ENCODE data around the gene SYNE4. TPM values are rescaled to one million over a fixed set of nuclear protein-coding genes. Genes with fewer than 3 reads are reported as not detected.

SYNE4 gene
- total and polyA plus RNA-seq, 2 of the 13 experiments (the other 11 are each of a cell fraction or from before 2014, with no cell fraction given) = 13.7 to 23.0 TPM

DNA sequence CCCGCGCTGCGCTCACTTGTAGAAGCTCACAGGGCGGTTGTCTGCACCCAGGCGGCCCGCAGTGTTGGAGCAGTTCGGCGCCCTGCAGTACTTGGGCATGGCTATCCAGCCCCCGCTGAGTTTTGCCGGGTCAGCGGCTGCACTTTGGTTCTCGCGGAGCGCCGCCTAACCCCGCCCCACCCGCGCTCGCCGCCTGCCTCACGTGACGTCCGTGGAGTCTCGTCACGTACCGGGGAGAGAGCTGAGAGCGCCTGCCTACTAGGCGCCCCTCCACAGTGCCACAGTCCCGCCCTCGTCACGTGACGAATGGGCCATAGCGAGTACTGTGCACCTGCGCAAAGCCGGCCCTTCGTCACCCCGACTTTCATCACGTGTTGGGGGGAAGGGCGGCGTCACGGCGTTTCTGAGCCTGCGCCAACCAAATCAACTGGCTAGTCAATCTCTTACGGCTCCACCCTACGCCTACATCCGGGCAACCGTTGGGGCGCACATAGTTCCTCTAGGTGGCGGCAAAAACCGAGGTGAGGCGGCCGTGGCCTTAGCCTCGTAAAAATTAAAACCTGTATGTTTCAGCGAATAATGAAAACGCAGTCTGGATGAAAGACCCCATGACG is 45.6 kb upstream of the SYNE4 start, which contains the start of gene THAP8 (continued):
- TF ChIP-seq ZFY (CRISPR knock-in tag; IDR thresholded peaks at IDR 0.05) = peak; percentile 80
- TF ChIP-seq ZNF44 (CRISPR knock-in tag; IDR thresholded peaks at IDR 0.05) = peak; percentile 83; the same call in 1 of the 2 replicates
- TF ChIP-seq FOXP1 (IDR thresholded peaks at IDR 0.05) = no peak
- TF ChIP-seq FOXP1 (CRISPR knock-in tag; IDR thresholded peaks at IDR 0.05) = no peak; the same call in none of the 2 replicates
- TF ChIP-seq, protein P1, sequence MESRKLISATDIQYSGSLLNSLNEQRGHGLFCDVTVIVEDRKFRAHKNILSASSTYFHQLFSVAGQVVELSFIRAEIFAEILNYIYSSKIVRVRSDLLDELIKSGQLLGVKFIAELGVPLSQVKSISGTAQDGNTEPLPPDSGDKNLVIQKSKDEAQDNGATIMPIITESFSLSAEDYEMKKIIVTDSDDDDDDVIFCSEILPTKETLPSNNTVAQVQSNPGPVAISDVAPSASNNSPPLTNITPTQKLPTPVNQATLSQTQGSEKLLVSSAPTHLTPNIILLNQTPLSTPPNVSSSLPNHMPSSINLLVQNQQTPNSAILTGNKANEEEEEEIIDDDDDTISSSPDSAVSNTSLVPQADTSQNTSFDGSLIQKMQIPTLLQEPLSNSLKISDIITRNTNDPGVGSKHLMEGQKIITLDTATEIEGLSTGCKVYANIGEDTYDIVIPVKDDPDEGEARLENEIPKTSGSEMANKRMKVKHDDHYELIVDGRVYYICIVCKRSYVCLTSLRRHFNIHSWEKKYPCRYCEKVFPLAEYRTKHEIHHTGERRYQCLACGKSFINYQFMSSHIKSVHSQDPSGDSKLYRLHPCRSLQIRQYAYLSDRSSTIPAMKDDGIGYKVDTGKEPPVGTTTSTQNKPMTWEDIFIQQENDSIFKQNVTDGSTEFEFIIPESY (CRISPR knock-in tag; IDR thresholded peaks at IDR 0.05) = no peak; the same call in 1 of the 2 replicates
- peak; percentile 26; the same call in 1 of the 2 replicates for TF ChIP-seq CCDC6 (CRISPR knock-in tag; IDR thresholded peaks at IDR 0.05)
- TF ChIP-seq ZNF264 (CRISPR knock-in tag; IDR thresholded peaks at IDR 0.05) = peak; percentile 70; the same call in 1 of the 2 replicates
- TF ChIP-seq GABPA (IDR thresholded peaks at IDR 0.05; ENCODE audit: low read depth, low read length) = no peak
- peak; percentile 65 for TF ChIP-seq GABPA (CRISPR knock-in tag; IDR thresholded peaks at IDR 0.05; ENCODE audit: low read depth)
- peak; percentile 86 for TF ChIP-seq PHF21A (CRISPR knock-in tag; IDR thresholded peaks at IDR 0.05)
- TF ChIP-seq ARNT (IDR thresholded peaks at IDR 0.05) = no peak
- TF ChIP-seq RARG (CRISPR knock-in tag; IDR thresholded peaks at IDR 0.05; ENCODE audit: low read depth) = no peak
- peak; percentile 86 for TF ChIP-seq TBX3 (IDR thresholded peaks at IDR 0.05; ENCODE audit: borderline replicate concordance)
- TF ChIP-seq ZNF530 (CRISPR knock-in tag; IDR thresholded peaks at IDR 0.05; ENCODE audit: low read depth) = no peak
- TF ChIP-seq KDM5A (IDR thresholded peaks at IDR 0.05; ENCODE audit: borderline replicate concordance, low read length) = peak; percentile 55; the same call in 1 of the 2 replicates
- TF ChIP-seq, protein P2, sequence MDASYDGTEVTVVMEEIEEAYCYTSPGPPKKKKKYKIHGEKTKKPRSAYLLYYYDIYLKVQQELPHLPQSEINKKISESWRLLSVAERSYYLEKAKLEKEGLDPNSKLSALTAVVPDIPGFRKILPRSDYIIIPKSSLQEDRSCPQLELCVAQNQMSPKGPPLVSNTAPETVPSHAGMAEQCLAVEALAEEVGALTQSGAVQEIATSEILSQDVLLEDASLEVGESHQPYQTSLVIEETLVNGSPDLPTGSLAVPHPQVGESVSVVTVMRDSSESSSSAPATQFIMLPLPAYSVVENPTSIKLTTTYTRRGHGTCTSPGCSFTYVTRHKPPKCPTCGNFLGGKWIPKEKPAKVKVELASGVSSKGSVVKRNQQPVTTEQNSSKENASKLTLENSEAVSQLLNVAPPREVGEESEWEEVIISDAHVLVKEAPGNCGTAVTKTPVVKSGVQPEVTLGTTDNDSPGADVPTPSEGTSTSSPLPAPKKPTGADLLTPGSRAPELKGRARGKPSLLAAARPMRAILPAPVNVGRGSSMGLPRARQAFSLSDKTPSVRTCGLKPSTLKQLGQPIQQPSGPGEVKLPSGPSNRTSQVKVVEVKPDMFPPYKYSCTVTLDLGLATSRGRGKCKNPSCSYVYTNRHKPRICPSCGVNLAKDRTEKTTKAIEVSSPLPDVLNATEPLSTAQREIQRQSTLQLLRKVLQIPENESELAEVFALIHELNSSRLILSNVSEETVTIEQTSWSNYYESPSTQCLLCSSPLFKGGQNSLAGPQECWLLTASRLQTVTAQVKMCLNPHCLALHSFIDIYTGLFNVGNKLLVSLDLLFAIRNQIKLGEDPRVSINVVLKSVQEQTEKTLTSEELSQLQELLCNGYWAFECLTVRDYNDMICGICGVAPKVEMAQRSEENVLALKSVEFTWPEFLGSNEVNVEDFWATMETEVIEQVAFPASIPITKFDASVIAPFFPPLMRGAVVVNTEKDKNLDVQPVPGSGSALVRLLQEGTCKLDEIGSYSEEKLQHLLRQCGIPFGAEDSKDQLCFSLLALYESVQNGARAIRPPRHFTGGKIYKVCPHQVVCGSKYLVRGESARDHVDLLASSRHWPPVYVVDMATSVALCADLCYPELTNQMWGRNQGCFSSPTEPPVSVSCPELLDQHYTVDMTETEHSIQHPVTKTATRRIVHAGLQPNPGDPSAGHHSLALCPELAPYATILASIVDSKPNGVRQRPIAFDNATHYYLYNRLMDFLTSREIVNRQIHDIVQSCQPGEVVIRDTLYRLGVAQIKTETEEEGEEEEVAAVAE (CRISPR knock-in tag; IDR thresholded peaks at IDR 0.05; ENCODE audit: borderline replicate concordance) = peak; percentile 87; the same call in 1 of the 2 replicates
- TF ChIP-seq SRSF9 (IDR thresholded peaks at IDR 0.05; ENCODE audit: borderline replicate concordance, insufficient read depth, low read depth, low read length, poor library complexity, severe bottlenecking) = no peak
- TF ChIP-seq, protein P3, sequence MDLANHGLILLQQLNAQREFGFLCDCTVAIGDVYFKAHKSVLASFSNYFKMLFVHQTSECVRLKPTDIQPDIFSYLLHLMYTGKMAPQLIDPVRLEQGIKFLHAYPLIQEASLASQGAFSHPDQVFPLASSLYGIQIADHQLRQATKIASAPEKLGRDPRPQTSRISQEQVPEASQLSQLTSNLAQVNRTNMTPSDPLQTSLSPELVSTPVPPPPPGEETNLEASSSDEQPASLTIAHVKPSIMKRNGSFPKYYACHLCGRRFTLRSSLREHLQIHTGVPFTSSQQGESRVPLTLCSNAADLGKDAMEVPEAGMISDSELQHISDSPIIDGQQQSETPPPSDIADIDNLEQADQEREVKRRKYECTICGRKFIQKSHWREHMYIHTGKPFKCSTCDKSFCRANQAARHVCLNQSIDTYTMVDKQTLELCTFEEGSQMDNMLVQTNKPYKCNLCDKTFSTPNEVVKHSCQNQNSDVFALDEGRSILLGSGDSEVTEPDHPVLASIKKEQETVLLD (CRISPR knock-in tag; IDR thresholded peaks at IDR 0.05; ENCODE audit: low read depth) = peak; percentile 75
- 0 out of 2 replicates have a peak, but pooled peaks have one; percentile 58 for TF ChIP-seq XBP1 (CRISPR knock-in tag; IDR thresholded peaks at IDR 0.05)
- peak; percentile 93 for TF ChIP-seq ZNF292 (CRISPR knock-in tag; IDR thresholded peaks at IDR 0.05; ENCODE audit: borderline replicate concordance, low read depth)
- no peak for TF ChIP-seq SNRNP70 (IDR thresholded peaks at IDR 0.05; ENCODE audit: low read depth, low read length)
- no peak; the same call in none of the 2 replicates for TF ChIP-seq STAG1 (CRISPR knock-in tag; IDR thresholded peaks at IDR 0.05)

Data from HepG2 (cell line).